ENCODE data around the gene GDF7.

GDF7 gene

GRCh38 chr2:20629181-20629580 is 37.8 kb upstream of the GDF7 start:
- no peak for DNase-seq (ENCODE audit: low read depth)

- no peak for DNase-seq (ENCODE audit: low read depth)
Observed at GRCh38 chr2:20629581-20630171, 37.3 kb upstream of the GDF7 start.

DNA sequence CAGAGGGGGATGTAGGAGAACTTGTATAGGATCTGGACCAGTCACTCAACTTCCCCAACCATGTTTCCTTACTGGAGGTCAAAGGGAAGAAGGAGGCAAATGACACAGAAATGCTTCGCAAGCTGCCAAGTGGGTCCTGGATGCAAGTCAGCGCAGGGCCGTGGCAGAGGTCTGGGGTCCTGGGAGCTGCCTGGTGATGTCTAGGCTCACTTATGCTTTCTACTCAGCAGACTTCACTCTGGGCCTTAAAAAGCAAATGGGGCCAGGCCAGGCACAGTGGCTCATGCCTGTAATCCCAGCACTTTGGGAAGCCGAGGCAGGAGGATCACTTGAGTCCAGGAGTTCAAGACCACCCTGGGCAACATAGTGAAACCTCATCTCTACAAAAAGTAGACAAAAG is 36.0 kb upstream of the GDF7 start:
- no peak for DNase-seq (ENCODE audit: low read depth)

DNA sequence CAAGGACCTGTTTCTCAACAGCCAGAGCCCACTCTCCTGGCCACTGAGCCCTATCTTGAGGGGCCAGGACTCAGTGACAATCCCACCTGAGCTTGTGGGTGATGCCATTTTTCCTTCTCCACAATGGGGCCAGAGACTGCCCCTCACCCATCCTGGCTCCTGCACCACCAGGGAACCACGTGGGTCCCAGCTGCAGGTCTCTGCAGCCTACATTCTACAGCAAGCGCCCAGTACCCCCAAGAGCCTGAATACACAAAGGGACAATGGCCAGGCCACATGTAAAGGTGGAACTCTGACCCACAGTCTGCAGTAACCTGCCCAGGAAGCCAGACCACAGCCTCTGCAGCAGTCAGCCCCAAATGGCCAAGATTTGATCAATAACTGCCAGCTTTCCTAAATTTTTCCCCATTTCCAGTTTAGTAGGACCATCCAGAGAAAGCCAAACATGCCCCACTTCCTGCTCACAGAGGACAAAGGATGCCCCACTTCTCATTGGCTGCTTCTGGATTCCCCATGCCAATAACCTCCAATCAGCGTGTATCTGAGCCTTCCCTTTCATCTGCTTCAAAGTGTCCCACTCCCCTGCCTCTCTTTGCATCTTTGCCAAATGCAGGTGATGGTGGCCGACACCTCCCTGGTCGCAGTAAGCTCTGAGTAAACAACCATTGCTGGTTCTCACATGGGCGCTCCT is 35.2 kb upstream of the GDF7 start:
- no peak for DNase-seq (ENCODE audit: low read depth)

GRCh38 chr2:20632446-20632990 is 34.4 kb upstream of the GDF7 start:
- DNase-seq (ENCODE audit: low read depth) = no peak

GRCh38 chr2:20633001-20633400 is 33.9 kb upstream of the GDF7 start:
- no peak for DNase-seq (ENCODE audit: low read depth)

- no peak for DNase-seq (ENCODE audit: low read depth)
Observed at GRCh38 chr2:20633794-20634506, 33.0 kb upstream of the GDF7 start.

DNA sequence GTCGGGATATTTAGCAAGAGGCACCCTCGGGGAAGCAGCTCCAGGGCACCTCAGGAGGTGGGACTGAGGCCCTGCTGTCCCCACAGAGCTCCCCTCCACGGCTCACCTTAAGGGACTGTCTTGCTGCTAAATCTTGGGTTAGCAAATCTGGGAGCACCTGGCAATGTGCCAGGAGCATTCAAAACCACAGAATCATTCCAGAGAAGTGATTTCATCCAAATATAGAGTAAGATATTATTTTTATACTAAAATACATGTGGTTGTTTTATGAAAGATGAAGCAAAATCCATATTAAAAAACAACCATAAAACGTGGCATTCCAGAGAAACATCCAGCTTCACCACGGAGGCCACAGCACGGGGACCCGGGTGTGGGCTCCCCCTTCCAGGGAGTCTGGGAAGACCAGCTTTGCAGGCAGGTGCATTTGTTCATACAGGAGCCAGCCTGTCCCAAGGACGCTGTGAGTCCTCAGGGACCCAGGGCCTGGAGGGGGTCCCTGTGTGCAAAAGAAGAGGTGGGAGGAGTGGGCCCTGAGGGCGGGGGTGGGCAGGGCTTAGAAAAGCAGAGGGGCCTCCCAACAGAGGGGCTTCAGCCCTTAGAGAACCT is 32.3 kb upstream of the GDF7 start:
- no peak for DNase-seq (ENCODE audit: low read depth)

GRCh38 chr2:20635113-20635510 is 31.8 kb upstream of the GDF7 start:
- DNase-seq (ENCODE audit: low read depth) = no peak

GRCh38 chr2:20635675-20636584 is 31.0 kb upstream of the GDF7 start:
- no peak for DNase-seq (ENCODE audit: low read depth)

DNA sequence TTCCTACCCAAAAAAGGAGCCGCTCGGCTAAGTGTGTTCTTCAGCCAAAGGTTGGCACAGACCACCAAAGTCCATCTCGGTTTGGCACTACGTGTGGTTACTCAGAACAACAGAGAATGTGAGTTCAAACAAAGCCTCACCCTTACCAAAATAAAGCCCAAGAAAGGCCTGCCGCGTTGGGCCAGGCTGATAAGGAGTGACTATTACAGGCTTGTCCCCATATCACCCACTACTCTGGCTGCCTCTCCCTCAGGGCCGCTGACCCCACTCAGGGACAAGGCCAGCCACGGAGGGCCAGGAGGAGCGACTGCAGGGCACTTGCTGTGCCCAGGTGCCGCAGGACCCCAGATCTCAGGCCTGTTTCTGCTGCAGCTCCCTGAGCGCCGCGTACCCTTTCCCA is 29.8 kb upstream of the GDF7 start:
- no peak for DNase-seq (ENCODE audit: low read depth)

DNA sequence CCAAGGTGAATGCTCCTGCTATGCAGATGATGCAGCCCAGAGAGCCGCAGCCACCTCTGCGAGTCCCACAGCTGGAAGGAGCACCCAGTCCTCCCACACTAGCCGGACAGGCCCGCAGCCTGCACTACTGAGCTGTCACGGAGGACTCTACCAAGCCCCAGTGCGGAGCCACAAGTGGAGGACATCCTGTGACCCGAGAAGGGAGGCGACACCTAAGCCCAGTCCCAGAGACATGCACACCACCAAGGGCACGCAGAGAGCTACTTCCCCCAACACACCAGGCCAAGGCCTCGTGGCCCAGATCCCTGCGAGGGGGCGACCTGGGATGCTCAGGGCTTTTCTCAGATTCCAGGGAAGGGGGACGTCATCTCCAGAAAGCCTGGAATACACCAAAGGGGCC is 28.9 kb upstream of the GDF7 start:
- no peak for DNase-seq (ENCODE audit: low read depth)

DNA sequence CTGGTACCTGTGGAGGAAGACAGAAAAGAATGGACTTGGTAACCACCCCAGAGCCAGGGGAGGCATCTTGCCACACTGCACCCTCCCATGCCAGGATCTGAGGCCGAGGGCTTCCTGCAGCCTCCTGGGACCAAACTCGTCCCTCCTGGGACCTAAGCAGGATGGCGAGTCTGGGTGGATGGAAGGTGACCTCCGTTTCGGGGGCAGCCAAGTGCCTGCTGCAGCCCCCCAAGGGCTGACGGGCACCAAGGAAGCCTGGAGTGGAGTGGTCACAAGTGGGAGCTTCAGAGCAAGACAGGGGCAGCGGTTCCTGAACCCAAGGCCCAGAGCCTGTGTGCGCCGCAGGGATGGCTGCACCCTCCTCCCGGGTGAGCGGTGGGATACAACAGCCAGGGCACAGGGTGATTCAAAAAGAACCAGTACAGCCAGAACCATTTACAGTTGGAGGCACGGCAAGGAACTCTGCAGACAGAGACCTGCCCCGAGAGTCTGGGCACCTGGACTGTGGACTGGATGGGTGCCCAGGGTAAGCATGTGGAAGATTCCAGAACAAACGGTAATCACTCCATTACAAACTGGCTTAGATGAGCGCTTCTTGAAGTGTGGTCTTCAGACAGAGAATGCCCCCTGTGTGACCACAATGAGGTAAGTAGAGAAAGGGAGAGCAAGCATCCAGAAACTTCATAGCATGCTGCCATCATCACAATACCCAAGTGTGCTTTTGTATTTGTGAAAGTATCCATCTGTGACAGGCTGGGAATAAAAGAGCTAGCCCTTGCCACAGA is 28.1 kb upstream of the GDF7 start:
- DNase-seq (ENCODE audit: low read depth) = no peak

GRCh38 chr2:20640411-20641122 is 26.4 kb upstream of the GDF7 start:
- no peak for DNase-seq (ENCODE audit: low read depth)

GRCh38 chr2:20641123-20641985 is 25.6 kb upstream of the GDF7 start:
- DNase-seq (ENCODE audit: low read depth) = no peak

GRCh38 chr2:20642055-20642971 is 24.6 kb upstream of the GDF7 start:
- peak; percentile 54 for DNase-seq (ENCODE audit: low read depth)

DNA sequence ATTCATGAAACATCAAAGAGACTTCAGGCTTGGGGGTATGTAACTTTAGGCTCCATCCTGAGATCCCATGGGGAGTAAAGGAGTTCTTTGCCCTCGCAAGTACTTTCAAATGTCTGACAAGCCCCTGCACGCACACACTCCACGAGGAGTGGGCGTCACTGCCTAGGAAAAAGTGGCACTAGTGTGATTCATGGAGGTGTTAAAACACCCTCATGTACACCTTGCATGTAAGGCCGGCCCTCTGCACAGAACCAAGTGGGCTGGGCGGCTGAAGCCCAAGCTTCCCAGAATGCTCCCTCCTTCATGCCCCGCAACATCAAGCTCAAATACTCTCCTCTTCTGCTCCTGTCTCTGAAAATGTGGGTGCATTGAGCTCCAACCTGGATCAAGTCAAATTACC is 23.9 kb upstream of the GDF7 start:
- no peak for DNase-seq (ENCODE audit: low read depth)

- no peak for DNase-seq (ENCODE audit: low read depth)
Observed at GRCh38 chr2:20643826-20644225, 23.1 kb upstream of the GDF7 start.

Measured in stimulated activated CD8-positive, alpha-beta memory T cell treated with anti-CD3 and anti-CD28 coated beads, Interleukin-12 subunit alpha, Interleukin-12 subunit beta, amount 100 ng/mL, for 1 hour (primary cell).